Measurements from ENCODE around the gene BCAR3. TPM values are rescaled to one million over a fixed set of nuclear protein-coding genes. Genes with fewer than 3 reads are reported as not detected.
"Not testable (repeated sequence)": the region's sequence is repeated elsewhere in the genome, so short reads cannot be mapped to it uniquely, and the experiment has no call there.

The BCAR3 gene
- total RNA-seq, 2 experiments from 2014 or later, result 0.42 to 0.67 TPM

DNA sequence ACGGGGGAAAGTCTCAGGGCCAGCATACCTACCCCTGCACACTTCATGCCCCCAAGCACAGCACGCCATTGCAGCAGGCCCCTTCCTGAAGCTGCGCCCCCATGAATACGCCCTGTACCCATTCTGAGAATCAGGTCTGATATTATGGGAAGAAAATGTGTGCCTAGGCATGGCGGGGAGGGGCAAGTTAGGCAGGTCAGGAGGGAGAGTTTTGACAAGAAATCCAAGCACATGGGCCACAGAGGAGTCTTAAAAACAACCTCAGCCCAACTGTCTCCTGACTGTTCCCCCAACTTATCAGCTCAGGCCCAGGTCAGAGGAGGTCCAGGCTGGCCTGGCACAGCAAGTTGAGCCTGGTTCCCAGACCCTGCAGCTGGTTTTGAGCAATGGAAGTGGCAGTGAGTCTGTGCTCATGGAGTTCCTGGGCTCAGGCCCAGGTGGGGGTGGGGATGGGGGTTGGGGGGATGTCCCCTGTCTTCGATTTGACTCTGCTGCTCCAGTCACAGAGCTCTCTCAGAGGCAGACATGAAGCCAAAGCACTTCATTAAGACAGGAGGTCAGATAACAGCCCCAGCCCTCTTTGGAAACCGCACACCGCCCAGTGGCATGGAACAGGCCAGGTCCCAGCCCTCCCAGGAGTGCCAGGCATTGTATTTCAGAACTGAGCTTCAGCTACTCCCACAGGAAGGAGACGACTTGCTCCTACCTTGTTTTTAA, 20.6 kb upstream of the BCAR3 start:
- DNase-seq, result no peak
- Mint-ChIP-seq H3K36me3 (ENCODE audit: low read depth) (no peaks in the 10 kb centered on the region), H3K27ac (no peak overlapping the region), H3K27me3 (no peaks in the 10 kb centered on the region), H3K9me3 (no peaks in the 10 kb centered on the region), H3K4me3 (no peak overlapping the region), H3K4me1 (no peaks in the 10 kb centered on the region)
- ChIA-PET CTCF (interaction anchor here (2.3 kb wide), 1 partner anchor 16 kb away, joined by 8 read pairs; no protein-coding TSS in a partner anchor), POLR2A (no interaction called here)

DNA sequence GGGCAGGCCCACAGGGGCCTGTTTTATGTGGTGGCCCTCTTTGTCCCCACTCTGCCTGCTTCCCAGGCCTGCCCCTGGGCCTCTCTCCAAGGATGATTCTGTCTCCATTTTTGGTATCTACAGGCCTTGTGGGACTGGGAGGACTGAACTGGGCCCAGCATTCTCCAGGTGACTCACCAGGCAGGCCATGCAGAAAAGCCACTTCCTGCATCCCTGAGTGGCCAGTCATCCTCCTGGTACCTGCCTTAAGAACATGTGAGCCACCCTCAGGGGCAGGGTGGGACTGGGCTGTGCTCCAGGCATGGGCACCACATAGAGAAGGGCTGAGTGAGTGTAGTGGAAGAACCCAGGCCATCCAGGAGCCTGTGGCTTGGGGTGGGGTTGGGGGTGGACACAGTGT, 20.0 kb upstream of the BCAR3 start:
- Mint-ChIP-seq H3K4me1 (no peaks in the 10 kb centered on the region), H3K27ac (no peak overlapping the region), H3K9me3 (no peaks in the 10 kb centered on the region), H3K4me3 (no peak overlapping the region), H3K27me3 (no peaks in the 10 kb centered on the region), H3K36me3 (ENCODE audit: low read depth) (no peaks in the 10 kb centered on the region)
- no peak for DNase-seq
- CTCF ChIA-PET, result interaction anchor here (2.3 kb wide), 1 partner anchor 15 kb away, joined by 8 read pairs; no protein-coding TSS in a partner anchor
- POLR2A ChIA-PET, result no interaction called here

DNA sequence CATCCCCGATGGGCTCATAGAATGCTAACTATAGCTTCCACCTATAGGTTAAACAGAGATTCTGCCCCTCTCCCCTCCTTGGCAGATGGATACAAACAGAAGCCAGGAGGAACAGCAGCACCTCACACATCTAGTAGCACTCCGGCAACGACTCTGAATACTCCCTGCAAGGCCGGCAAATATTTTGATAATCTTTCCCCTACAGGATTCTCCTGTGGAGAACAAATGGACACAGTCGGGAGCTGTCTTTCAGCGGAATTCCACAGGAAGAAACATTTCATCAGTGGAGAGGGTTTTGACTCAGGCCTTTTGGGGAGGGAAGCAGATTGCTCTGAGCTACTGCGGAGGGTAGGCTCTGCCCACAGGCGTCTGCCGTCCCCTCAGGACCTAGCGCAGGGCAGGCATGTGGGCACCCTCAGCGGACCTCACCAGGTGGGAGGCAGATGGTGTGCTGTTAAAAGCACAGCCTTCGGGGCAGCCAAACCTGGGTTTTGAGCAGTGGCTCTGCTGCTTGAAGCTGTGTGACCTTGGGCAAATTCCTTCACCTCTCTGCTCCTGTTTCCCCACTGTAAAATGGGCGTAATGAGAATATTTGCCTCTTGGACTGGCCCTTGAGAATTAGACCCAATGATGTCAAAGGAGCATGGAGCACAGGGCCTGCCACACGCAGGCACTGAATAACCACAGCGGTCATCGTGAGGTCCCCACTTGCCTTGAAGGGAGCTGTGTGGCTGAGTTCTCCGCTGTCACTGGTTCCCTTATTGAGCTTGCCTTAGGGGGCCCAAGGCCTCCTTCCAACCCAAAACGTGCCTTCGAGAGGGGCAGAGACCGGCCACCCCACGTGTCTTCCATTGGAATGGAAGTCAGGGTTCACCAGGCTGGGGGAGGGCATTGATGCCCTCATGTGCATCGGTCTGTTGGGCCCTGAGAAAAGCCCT, 19.2 kb upstream of the BCAR3 start:
- no peaks in the 10 kb centered on the region for H3K36me3 Mint-ChIP-seq (ENCODE audit: low read depth)
- CTCF ChIA-PET, result interaction anchor here (1.0 to 2.3 kb wide), 4 partner anchors 11 to 28 kb away, joined by 3 to 8 read pairs (median 6); no protein-coding TSS in a partner anchor
- H3K27ac Mint-ChIP-seq, result no peak overlapping the region
- H3K9me3 Mint-ChIP-seq, result no peaks in the 10 kb centered on the region
- no peak overlapping the region for H3K4me3 Mint-ChIP-seq
- POLR2A ChIA-PET, result no interaction called here
- no peak for DNase-seq
- H3K27me3 Mint-ChIP-seq, result no peaks in the 10 kb centered on the region
- no peaks in the 10 kb centered on the region for H3K4me1 Mint-ChIP-seq

DNA sequence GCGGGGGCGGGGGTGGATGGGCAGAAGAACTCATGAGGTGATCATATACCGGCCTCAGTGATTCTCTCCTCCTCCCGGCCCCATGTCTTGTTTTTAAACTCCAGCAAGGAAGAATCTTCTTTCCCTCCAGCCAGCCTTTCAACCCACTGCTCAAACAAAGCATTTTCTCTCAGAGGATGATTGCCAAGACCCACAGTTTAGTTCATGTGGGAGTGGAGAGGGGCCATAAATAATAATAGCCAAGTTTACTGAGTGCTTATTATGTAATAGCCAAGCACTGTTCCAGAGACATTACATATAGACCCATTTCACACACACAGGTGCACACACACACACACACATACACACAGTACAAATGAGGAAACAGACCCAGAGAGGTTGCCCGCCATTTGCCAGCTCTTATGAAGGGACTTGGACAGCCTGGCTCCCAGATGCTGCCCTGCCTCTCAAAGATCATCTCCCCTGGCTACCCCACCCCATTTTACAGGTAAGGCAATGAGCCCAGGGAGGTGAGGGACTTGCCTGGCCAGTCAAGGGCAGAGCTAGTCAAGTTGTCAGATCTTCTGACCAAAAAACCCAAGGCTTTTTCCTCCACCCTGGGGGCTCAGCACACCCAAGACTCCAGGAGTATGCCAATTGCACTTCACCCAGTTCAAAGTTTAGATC, 18.0 kb upstream of the BCAR3 start:
- Mint-ChIP-seq H3K4me3 (no peak overlapping the region), H3K4me1 (no peaks in the 10 kb centered on the region), H3K27ac (no peak overlapping the region), H3K36me3 (ENCODE audit: low read depth) (no peaks in the 10 kb centered on the region), H3K27me3 (no peaks in the 10 kb centered on the region), H3K9me3 (no peaks in the 10 kb centered on the region)
- ChIA-PET CTCF (interaction anchor here (1.8 to 2.3 kb wide), 2 partner anchors 12 to 13 kb away, joined by 6 to 8 read pairs; no protein-coding TSS in a partner anchor), POLR2A (no interaction called here)
- no peak for DNase-seq

DNA sequence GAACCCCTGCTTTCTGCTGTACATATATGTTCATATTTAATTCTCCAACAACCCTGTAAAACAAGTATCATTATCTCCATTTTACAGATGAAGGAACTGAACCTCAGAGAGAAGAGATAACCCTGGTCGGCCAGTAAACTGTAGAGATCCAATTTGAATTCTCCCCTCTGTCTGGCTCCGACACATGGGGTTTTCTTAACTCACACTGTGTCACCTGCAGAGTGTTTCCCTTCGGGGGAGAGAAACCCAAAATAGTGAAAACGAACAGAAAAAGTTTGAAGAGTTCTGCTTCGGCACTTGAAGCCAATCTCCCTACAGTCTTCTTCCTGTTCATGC, 17.4 kb upstream of the BCAR3 start:
- Mint-ChIP-seq H3K4me3 (no peak overlapping the region), H3K27me3 (no peaks in the 10 kb centered on the region)
- CTCF ChIA-PET, result no interaction called here

DNA sequence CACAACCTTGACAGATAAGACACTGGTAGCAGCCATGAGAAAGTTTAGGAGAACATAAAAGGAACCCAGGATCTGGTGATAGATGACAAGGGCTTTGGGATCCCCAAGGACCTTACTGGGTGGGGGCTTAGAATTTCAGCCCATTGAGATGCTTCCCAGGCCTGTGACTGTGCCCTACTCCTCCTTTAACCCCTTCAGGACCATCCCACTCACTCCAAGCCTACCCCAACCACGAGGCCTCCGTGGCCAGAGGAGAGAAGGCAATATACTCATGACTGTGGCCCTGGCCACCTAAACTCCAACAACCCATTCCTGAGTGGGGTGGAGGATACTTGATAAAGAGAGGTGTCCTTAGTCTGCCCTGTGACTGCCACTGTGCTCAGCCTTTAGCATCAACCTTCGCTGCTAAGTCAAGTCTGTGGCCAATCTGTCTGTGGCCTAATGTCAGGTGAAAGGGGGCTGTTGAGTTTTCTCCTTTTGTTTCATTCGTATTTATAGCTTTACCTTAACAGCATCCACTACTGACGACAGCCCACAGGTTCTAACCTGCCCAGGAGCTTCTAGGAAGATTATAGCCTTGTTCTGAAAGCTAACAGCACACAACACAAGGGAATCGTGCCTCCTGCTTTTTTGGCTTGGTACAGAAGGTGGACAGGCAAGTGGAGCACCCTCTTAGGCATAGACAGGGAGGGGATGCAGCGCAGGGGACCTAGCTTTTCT, 16.9 kb upstream of the BCAR3 start:
- H3K27ac Mint-ChIP-seq, result no peak overlapping the region
- ChIA-PET CTCF (interaction anchor here (0.9 to 3.1 kb wide), 2 partner anchors 11 to 12 kb away, joined by 3 to 8 read pairs; no protein-coding TSS in a partner anchor), POLR2A (no interaction called here)
- no peaks in the 10 kb centered on the region for H3K27me3 Mint-ChIP-seq
- H3K9me3 Mint-ChIP-seq, result no peaks in the 10 kb centered on the region
- DNase-seq, result no peak
- no peaks in the 10 kb centered on the region for H3K36me3 Mint-ChIP-seq (ENCODE audit: low read depth)
- H3K4me1 Mint-ChIP-seq, result no peaks in the 10 kb centered on the region
- no peak overlapping the region for H3K4me3 Mint-ChIP-seq

More for the DNA sequence above, 17.4 kb upstream of the BCAR3 start:
- DNase-seq, result no peak
- H3K36me3 Mint-ChIP-seq (ENCODE audit: low read depth), result no peaks in the 10 kb centered on the region
- H3K9me3 Mint-ChIP-seq, result no peaks in the 10 kb centered on the region
- no peaks in the 10 kb centered on the region for H3K4me1 Mint-ChIP-seq
- POLR2A ChIA-PET, result no interaction called here
- no peak overlapping the region for H3K27ac Mint-ChIP-seq

DNA sequence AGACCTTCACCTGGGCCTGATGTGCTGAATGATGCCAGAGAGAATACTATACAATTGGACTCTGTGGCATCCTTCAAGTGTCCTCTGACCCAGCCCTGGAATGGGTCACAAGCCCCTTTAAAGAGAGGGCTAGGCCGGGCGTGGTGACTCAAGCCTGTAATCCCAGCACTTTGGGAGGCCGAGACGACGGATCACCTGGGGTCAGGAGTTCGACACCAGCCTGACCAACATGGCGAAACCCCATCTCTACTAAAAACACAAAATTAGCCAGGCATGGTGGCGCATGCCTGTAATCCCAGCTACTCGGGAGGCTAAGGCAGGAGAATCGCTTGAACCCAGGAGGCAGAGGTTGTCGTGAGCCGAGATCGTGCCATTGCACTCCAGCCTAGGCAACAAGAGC, 15.9 kb upstream of the BCAR3 start:
- H3K36me3 Mint-ChIP-seq (ENCODE audit: low read depth); H3K9me3 Mint-ChIP-seq; H3K27ac Mint-ChIP-seq; H3K4me3 Mint-ChIP-seq; H3K4me1 Mint-ChIP-seq; DNase-seq; H3K27me3 Mint-ChIP-seq; POLR2A ChIA-PET: not testable (repeated sequence)
- CTCF ChIA-PET, result interaction anchor here (0.9 to 3.1 kb wide), 3 partner anchors 11 to 16 kb away, joined by 3 to 8 read pairs (median 3); partner anchors contain the start of gene BCAR3

DNA sequence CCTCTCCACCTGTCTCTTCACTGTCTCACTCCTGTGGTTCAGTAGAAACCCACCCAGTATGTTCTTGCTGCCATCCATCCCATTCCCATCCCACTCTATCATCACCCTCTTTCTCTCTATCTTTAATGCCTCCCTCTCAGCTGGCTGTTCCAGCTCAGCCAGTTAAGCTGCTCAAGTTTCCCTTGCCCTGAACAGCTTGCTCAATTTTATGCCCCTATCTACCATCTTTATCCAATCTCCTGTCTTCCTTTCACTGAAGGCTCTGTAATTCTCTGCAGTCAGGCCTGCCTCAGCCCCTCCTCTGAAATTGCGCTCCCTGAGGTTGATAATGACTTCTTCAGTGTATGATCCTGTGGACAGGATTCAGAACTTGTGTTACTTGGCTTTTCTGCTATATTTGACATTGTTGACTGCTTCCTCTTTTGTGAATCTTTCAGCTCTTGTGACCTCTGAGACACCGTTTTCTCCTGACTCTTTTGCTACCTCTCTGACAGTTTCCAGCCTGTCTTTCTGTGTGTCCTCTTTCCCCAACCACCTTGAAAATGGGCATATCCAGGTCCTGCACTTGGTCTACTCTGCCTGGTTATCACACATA, 13.9 kb upstream of the BCAR3 start:
- no peak for DNase-seq
- Mint-ChIP-seq H3K36me3 (ENCODE audit: low read depth) (no peaks in the 10 kb centered on the region), H3K9me3 (no peaks in the 10 kb centered on the region), H3K27ac (no peak overlapping the region), H3K27me3 (no peaks in the 10 kb centered on the region), H3K4me3 (no peak overlapping the region), H3K4me1 (no peaks in the 10 kb centered on the region)
- POLR2A ChIA-PET, result no interaction called here
- CTCF ChIA-PET, result interaction anchor here (0.6 to 3.1 kb wide), 4 partner anchors 10 to 107 kb away, joined by 4 to 8 read pairs (median 5); no protein-coding TSS in a partner anchor

DNA sequence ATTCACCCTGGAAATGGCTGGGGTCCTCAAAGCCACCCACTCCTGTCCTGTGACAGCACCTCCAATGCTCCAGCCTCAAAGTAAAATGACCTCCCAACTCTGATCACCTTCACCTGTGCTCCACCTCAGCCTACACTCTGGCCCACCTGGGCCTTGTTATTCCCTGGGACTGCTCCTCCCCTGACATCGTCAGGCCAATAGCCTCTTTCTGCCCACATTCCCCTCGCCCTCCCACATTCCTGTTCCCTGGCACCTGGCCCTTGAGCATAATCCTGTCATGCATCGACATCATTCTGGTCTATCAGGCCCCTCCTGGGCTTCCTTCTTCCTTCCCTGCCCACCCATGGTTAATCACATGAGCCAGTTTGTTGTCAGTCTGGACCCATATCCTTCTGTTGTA, 13.2 kb upstream of the BCAR3 start:
- Mint-ChIP-seq H3K27ac (no peak overlapping the region), H3K4me3 (no peak overlapping the region), H3K9me3 (no peaks in the 10 kb centered on the region), H3K36me3 (ENCODE audit: low read depth) (no peaks in the 10 kb centered on the region), H3K27me3 (no peaks in the 10 kb centered on the region), H3K4me1 (no peaks in the 10 kb centered on the region)
- ChIA-PET CTCF (no interaction called here), POLR2A (no interaction called here)
- DNase-seq, result no peak

DNA sequence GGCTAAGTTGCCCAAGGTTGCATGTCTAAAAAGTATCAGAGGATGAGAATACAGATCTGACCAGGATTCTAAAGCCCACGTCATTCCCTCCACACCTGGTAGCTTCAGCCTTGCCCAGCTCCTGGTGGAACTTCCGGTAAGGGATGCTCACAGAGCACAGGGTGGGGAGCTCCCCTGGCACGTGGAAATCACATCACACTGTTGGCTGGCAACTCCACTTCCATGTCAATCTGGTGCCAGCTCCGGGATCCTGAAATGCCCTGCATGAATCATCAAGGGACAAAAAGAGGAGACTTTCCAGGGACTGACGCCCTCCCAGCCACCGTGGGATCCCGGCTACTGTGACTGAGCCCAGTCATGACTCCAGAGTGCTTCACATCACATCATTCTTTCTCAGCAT, 12.4 kb upstream of the BCAR3 start:
- Mint-ChIP-seq H3K4me1 (no peaks in the 10 kb centered on the region), H3K36me3 (ENCODE audit: low read depth) (no peaks in the 10 kb centered on the region), H3K27ac (no peak overlapping the region), H3K27me3 (peaks cover 3% of the 10 kb centered on the region), H3K9me3 (no peaks in the 10 kb centered on the region), H3K4me3 (no peak overlapping the region)
- ChIA-PET CTCF (interaction anchor here (1.4 kb wide), 1 partner anchor 22 kb away, joined by 4 read pairs; no protein-coding TSS in a partner anchor), POLR2A (no interaction called here)
- DNase-seq, result no peak

DNA sequence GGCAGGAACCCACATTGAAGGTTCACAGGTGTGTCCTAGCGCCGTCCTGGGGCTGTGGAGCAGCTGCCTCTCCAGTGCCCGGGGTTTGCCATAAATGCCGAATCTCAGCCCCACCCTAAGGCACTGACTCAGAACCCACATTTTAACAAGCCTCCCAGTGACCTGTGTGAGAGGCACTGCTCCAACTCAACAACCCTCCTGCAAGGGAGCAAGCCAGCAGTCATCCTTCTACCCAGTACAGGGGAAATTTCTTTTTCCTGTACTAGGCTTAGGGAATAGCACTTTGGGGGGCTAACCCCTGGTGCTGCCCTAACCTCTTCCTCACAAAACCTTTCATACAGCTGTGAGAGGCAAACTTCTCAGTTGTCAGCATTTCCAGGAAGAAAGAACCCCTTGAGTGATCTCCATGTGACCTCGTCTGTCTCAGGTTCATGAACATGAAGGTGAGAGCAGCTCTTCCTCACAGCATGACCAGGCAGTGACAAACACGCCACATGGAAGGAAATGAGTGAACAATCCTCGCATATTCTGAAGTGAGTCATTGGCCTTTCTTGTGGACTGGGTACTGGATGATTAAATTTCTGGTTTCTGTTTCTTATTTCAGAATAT, 11.4 kb upstream of the BCAR3 start:
- Mint-ChIP-seq H3K27ac (no peak overlapping the region), H3K4me3 (no peak overlapping the region), H3K4me1 (no peaks in the 10 kb centered on the region), H3K36me3 (ENCODE audit: low read depth) (no peaks in the 10 kb centered on the region), H3K9me3 (no peaks in the 10 kb centered on the region), H3K27me3 (peaks cover 3% of the 10 kb centered on the region)
- CTCF ChIA-PET, result interaction anchor here (0.5 to 1.6 kb wide), 9 partner anchors 12 to 351 kb away, joined by 3 to 6 read pairs (median 3); partner anchors contain the start of gene BCAR3
- peak; percentile 39 for DNase-seq
- POLR2A ChIA-PET, result interaction anchor here (0.6 kb wide), 2 partner anchors 22 to 312 kb away, joined by 3 read pairs; no protein-coding TSS in a partner anchor

Data from activated CD4-positive, alpha-beta T cell treated with anti-CD3 and anti-CD28 coated beads, Interleukin-2, amount 10 ng/mL, durations not matched to agents 7 days and 5 days (primary cell).